ENCODE results near the gene FIGNL1.

Gene FIGNL1

GRCh38 chr7:50492770-50493519, 42.8 kb upstream of the FIGNL1 start:
- TF ChIP-seq, protein P1, sequence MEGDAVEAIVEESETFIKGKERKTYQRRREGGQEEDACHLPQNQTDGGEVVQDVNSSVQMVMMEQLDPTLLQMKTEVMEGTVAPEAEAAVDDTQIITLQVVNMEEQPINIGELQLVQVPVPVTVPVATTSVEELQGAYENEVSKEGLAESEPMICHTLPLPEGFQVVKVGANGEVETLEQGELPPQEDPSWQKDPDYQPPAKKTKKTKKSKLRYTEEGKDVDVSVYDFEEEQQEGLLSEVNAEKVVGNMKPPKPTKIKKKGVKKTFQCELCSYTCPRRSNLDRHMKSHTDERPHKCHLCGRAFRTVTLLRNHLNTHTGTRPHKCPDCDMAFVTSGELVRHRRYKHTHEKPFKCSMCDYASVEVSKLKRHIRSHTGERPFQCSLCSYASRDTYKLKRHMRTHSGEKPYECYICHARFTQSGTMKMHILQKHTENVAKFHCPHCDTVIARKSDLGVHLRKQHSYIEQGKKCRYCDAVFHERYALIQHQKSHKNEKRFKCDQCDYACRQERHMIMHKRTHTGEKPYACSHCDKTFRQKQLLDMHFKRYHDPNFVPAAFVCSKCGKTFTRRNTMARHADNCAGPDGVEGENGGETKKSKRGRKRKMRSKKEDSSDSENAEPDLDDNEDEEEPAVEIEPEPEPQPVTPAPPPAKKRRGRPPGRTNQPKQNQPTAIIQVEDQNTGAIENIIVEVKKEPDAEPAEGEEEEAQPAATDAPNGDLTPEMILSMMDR (IDR thresholded peaks at IDR 0.05; ENCODE audit: extremely low read depth, insufficient read depth, missing control alignments) = no peak
- in situ Hi-C loops (cut with MboI; ENCODE audit: low pct_unique_long_range_greater_than_20kb, low sequenced_read_pairs, unreplicated experiment) = no loop called here

DNA sequence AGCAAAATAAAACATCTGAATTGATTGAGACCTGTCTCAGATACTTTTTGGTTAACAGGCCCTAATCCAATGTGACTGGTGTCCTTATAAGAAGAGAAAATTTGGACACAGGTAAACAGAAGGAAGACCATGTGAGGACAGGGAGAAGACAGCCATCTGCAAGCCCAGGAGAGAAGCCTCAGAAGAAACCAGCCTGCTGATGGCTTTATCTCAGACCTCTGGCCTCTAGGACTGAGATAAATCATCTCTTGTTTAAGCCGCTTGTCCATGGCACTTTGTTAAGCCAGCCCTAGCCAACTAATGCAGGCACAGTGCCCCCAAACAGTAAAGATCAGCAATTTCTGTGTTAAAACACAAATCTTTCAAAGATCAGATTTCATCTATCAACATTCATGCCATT, 41.8 kb upstream of the FIGNL1 start:
- no peak for DNase-seq (ENCODE audit: low spot score)
- TF ChIP-seq, protein P1 (IDR thresholded peaks at IDR 0.05; ENCODE audit: extremely low read depth, insufficient read depth, missing control alignments) = no peak
- in situ Hi-C loops (cut with MboI; ENCODE audit: low pct_unique_long_range_greater_than_20kb, low sequenced_read_pairs, unreplicated experiment) = no loop called here

More at GRCh38 chr7:50492770-50493519, 42.8 kb upstream of the FIGNL1 start:
- DNase-seq (ENCODE audit: low spot score) = no peak

DNA sequence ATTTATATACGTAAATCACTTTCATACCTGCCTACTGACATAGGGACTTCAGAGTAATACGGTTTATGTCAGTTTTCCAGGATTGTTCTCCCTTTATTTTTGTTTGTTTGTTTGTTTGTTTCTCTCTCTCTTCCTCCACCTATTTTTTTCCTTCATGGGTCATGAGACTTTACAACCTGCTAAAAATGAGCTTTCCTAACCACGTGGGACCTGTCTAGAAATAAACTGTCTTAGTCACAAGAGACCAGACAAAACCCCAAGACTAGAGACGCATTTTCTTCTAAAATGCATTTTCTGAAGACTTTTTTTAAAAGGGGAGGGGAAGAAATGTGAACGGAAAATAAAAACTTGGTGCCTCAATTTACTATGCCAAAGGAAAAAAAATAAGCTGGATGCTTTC, 41.1 kb upstream of the FIGNL1 start:
- in situ Hi-C loops (cut with MboI; ENCODE audit: low pct_unique_long_range_greater_than_20kb, low sequenced_read_pairs, unreplicated experiment) = no loop called here
- TF ChIP-seq, protein P1 (IDR thresholded peaks at IDR 0.05; ENCODE audit: extremely low read depth, insufficient read depth, missing control alignments) = no peak
- no peak for DNase-seq (ENCODE audit: low spot score)

DNA sequence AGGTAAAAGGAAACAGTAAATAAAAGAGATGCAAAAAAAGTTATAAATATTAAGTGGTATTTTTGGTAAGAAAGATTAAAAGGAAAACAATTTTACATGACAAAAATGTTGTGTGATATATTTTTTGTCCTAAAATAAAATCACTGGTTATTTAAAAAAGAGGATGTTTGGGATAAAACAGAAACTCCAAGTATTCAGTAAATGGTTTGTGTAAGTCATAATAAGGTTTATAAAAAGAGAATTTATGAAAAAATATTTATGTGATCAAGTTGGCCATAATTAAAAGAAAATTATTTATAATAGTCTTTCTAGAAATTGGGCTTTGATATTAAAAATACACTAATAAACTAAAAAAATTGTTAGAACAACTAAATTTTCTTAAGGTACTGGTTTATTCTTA, 38.2 kb upstream of the FIGNL1 start:
- DNase-seq (ENCODE audit: low spot score) = no peak
- in situ Hi-C loops (cut with MboI; ENCODE audit: low pct_unique_long_range_greater_than_20kb, low sequenced_read_pairs, unreplicated experiment) = no loop called here
- TF ChIP-seq, protein P1 (IDR thresholded peaks at IDR 0.05; ENCODE audit: extremely low read depth, insufficient read depth, missing control alignments) = no peak

DNA sequence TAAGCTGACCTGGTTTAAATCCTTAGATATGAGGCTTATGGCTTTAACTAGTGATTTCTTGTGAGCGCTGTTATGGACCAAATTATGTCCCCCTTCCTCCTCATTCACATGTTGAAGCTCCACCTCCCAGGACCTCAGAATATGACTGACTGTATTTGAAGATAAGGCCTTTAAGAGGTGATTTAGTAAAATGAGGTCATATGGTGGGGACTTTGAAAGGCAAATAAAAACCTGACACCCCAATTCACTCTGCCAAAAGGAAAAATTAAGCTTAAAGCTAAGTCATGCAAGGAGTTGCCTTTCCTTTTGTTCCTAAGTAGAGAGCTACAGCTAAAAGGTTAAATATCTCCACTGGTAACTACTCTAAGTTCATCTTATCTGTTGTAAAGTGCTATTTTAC, 36.4 kb upstream of the FIGNL1 start:
- no peak for DNase-seq (ENCODE audit: low spot score)
- TF ChIP-seq, protein P1 (IDR thresholded peaks at IDR 0.05; ENCODE audit: extremely low read depth, insufficient read depth, missing control alignments) = no peak
- in situ Hi-C loops (cut with MboI; ENCODE audit: low pct_unique_long_range_greater_than_20kb, low sequenced_read_pairs, unreplicated experiment) = no loop called here

DNA sequence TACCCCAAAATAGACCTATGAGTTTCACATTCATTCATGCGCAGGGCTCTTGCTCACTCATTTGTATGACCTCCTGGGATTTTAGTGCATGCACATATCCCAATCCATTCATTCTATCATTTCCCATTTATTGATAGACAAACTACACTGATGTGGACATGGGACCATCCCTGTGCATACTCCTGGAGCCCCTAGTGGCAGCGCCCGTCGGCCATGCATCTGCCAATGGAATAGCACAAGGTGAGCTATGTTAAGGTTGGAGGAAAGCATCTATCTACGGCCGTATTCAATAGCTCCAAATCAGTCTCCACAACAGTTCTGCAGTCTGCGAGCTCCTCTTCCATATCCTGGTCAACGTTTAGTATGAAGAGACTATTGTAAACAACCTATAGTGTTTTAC, 31.7 kb upstream of the FIGNL1 start:
- in situ Hi-C loops (cut with MboI; ENCODE audit: low pct_unique_long_range_greater_than_20kb, low sequenced_read_pairs, unreplicated experiment) = no loop called here
- DNase-seq (ENCODE audit: low spot score) = no peak
- TF ChIP-seq, protein P1 (IDR thresholded peaks at IDR 0.05; ENCODE audit: extremely low read depth, insufficient read depth, missing control alignments) = no peak
